ENCODE results near the gene CDKN1C. TPM values are rescaled to one million over a fixed set of nuclear protein-coding genes. Genes with fewer than 3 reads are reported as not detected.

CDKN1C gene
- total RNA-seq, 1 donor from 2014 or later = 140 TPM

DNA sequence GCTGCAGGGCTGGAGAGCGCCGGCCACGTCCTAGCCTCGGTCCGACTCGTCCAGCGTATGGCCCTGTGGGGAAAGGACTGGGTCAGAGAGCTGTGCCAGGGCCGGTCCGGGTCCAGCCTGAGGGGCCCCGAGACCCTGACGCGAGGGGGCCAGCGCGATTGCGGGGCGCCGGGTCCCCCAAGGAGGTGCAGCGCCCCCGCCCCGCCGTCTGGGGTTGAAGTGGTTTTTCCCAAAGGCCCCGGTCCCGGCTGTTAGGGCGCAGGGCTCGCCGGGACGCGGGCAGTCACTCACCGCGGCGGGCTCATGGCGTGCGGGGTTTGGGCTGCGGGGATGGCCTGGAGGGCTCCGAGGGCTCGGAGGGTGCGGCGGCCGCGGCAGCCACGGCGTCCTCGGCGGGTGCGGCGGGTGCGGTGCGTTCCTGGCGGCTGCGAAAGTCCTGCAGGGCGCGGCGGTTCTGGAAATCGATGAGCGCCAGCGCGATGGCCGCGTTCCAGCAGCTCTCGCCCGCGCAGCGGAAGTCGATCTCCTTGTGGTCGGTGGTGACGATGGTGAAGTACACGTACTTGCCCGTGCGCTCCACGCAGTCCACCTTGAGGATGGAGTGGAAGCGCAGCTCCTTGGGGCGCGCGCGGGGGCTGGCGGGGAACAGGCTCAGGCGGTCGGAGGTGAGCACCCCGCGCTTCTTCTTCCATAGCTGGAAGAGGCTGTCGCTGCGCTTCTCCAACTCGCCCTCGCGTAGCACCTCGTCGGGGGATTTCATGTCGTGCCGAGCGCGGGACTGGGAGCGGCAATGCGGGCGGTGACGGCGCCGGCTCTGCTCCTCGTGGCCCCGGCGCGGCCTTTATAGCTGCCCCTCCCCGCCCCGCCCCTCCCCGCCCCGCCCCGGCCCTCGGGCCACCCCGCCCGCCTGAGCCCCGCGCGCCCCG, 43.3 kb upstream of the CDKN1C start, which contains the start of gene PHLDA2:
Gene PHLDA2, minus strand, starts transcription at position 816 of the 926 bp plus-strand sequence. Its CDS starts 56 bp downstream, at position 760.
- TF ChIP-seq, protein P1, sequence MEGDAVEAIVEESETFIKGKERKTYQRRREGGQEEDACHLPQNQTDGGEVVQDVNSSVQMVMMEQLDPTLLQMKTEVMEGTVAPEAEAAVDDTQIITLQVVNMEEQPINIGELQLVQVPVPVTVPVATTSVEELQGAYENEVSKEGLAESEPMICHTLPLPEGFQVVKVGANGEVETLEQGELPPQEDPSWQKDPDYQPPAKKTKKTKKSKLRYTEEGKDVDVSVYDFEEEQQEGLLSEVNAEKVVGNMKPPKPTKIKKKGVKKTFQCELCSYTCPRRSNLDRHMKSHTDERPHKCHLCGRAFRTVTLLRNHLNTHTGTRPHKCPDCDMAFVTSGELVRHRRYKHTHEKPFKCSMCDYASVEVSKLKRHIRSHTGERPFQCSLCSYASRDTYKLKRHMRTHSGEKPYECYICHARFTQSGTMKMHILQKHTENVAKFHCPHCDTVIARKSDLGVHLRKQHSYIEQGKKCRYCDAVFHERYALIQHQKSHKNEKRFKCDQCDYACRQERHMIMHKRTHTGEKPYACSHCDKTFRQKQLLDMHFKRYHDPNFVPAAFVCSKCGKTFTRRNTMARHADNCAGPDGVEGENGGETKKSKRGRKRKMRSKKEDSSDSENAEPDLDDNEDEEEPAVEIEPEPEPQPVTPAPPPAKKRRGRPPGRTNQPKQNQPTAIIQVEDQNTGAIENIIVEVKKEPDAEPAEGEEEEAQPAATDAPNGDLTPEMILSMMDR (conservative IDR thresholded peaks at IDR 0.05) = peak; percentile 20
- no peaks in the 10 kb centered on the region for H3K9me3 Mint-ChIP-seq
- H3K4me3 Mint-ChIP-seq = peak within 1 kb of the TSS; percentile 90
- H3K27ac Mint-ChIP-seq = peak within 1 kb of the TSS; percentile 95
- H3K36me3 Mint-ChIP-seq = no peaks in the 10 kb centered on the region
- no peak for DNase-seq (ENCODE audit: extremely low spot score, unreplicated experiment)
- H3K4me1 Mint-ChIP-seq (ENCODE audit: unreplicated experiment) = peaks cover 3% of the 10 kb centered on the region
- H3K27me3 Mint-ChIP-seq = peaks cover 38% of the 10 kb centered on the region

DNA sequence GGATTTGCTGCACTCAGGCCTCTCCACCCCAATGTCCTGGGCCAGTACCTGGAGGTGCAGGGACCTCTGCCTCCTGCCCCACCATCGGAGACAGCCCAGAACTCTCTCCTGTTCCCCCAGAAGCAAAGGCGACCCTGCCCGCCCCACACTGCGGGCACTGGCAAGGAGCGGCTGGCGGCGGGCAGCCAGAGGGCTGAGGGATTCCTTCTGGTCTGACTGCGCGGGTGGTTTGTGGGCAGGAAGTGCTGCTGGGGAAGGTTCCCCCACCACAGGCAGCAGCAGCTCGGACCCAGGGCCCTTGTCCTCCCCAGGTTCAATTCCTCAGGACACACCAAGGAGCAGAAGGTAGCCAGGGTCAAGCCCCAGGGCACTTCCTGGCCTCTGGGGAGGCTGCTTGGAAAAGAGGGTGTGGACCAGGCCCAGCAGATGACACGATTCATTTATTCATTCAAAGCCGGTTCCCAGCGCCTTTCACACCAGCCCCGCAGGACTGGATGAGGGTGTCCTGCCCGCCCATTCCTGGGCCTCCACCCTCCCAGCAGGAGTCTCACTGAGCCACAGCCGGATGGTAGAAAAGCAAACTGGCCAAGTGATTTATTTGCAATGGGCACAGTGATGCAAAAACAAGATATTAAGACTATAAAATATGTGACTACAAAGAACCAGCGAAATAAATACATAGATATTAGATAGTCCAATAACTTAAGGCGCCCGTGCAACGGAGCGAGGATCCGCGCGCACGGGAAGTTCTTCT, 42.5 kb upstream of the CDKN1C start:
- DNase-seq (ENCODE audit: extremely low spot score, unreplicated experiment) = no peak
- TF ChIP-seq, protein P1 (conservative IDR thresholded peaks at IDR 0.05) = no peak
- H3K27me3 Mint-ChIP-seq = peaks cover 38% of the 10 kb centered on the region
- no peaks in the 10 kb centered on the region for H3K36me3 Mint-ChIP-seq
- peak overlapping the region; percentile 90 for H3K4me3 Mint-ChIP-seq
- no peaks in the 10 kb centered on the region for H3K9me3 Mint-ChIP-seq
- H3K27ac Mint-ChIP-seq = peak overlapping the region; percentile 95
- peaks cover 3% of the 10 kb centered on the region for H3K4me1 Mint-ChIP-seq (ENCODE audit: unreplicated experiment)

DNA sequence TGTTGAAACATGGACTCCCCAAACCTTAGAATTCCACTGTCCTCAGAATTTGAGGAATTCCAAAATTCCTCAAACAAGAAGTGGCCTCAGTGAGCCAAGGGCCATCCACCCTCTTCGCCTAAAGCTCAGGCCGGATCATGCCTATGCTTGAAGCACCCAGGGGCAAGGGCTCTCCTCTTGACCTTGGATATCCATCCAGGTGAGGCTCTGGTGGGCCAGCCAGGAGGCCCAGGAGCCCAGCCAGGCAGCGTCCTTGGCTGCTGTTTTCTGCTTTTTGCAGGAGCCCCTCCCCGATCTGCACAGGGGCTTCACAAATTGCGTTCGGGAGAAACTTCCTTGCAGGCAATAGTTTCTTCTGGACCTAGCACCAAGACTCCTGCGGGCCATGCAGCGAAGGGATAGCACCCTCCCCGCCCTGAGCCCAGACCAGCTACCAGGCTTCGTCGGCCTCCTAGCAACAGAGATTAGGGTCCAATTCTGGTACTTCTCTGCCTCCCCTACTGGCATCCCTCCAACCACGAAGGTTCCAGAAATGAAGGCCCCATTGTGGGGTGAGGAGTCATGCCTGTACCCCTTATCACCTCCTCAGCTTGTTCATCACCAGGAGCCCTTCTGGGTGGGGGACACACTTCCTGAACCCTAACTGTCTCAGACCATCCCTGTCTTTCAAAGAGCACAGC, 41.7 kb upstream of the CDKN1C start:
- H3K27ac Mint-ChIP-seq = peak overlapping the region; percentile 95
- H3K27me3 Mint-ChIP-seq = peaks cover 38% of the 10 kb centered on the region
- no peaks in the 10 kb centered on the region for H3K9me3 Mint-ChIP-seq
- no peak for DNase-seq (ENCODE audit: extremely low spot score, unreplicated experiment)
- TF ChIP-seq, protein P1 (conservative IDR thresholded peaks at IDR 0.05) = no peak
- peaks cover 3% of the 10 kb centered on the region for H3K4me1 Mint-ChIP-seq (ENCODE audit: unreplicated experiment)
- no peaks in the 10 kb centered on the region for H3K36me3 Mint-ChIP-seq
- peak overlapping the region; percentile 90 for H3K4me3 Mint-ChIP-seq

DNA sequence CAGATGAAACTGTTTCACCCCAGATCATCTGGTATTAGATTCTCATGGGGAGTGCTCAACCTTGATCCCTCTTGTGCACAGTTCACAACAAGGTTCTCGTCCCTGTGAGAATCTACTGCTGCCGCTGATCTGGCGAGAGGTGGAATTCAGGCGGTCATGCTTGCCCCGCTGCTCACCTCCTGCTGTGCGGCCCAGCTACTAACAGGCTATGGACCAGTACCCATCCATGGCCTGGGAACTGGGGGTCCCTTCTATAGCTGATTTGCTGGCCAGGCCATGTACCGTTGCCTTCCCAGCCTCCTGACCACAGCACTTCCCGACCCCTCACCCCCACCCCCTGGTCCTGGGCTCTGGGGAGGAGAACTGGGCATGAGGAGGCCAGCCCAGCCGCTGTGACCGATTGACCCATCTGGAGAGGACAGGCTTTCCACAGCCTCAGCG, 41.1 kb upstream of the CDKN1C start:
- Mint-ChIP-seq H3K9me3 (no peaks in the 10 kb centered on the region), H3K27ac (no peak overlapping the region), H3K4me1 (ENCODE audit: unreplicated experiment) (peaks cover 3% of the 10 kb centered on the region)

More for the DNA sequence above, 41.1 kb upstream of the CDKN1C start:
- TF ChIP-seq, protein P1 (conservative IDR thresholded peaks at IDR 0.05) = no peak
- peaks cover 38% of the 10 kb centered on the region for H3K27me3 Mint-ChIP-seq
- H3K36me3 Mint-ChIP-seq = no peaks in the 10 kb centered on the region
- H3K4me3 Mint-ChIP-seq = no peak overlapping the region
- DNase-seq (ENCODE audit: extremely low spot score, unreplicated experiment) = no peak

All from type B pancreatic cell (in vitro differentiated cells).